ENCODE results near the gene TPST2.

- TF ChIP-seq EP300 (IDR thresholded peaks at IDR 0.05; ENCODE audit: borderline replicate concordance in 1 of 2, control insufficient read depth in 1 of 2, low read depth in 2 of 2, low read length in 2 of 2) (no peak), CTCF (IDR thresholded peaks at IDR 0.05 in 2 of 3, conservative IDR thresholded peaks at IDR 0.05 in 1 of 3; ENCODE audit: control insufficient read depth in 2 of 3, extremely low read depth in 1 of 3, insufficient read depth in 1 of 3, low read depth in 3 of 3, low read length in 3 of 3) (no peak)
These were observed 46.4 kb upstream of the TPST2 start for GRCh38 chr22:26636296-26636695.
